Suppressor macrophage treated with lipopolysaccharide for 1 hour (primary cell): ENCODE data around the gene CUL4B.
"Not testable (repeated sequence)": the region's sequence is repeated elsewhere in the genome, so short reads cannot be mapped to it uniquely, and the experiment has no call there.

Source experiments
- DNase-seq, 3 donors: peaks; one replicate each; pipeline ENCODE4 v3.0.0-alpha.2; 2020 to 2022

The CUL4B gene

GRCh38 chrX:120517936-120518335, 42.8 kb downstream of the CUL4B start:
- no peak for DNase-seq

- peak in 2 of 3 donors; percentile 15 to 17 for DNase-seq
Observed at GRCh38 chrX:120514236-120514635, 46.5 kb downstream of the CUL4B start.

GRCh38 chrX:120512627-120513026, 48.1 kb downstream of the CUL4B start:
- no peak for DNase-seq

- DNase-seq: no peak
Observed at GRCh38 chrX:120512222-120512621, 48.5 kb downstream of the CUL4B start.

GRCh38 chrX:120504569-120504968, 56.2 kb downstream of the CUL4B start:
- no peak for DNase-seq

GRCh38 chrX:120499301-120500072, 61.3 kb downstream of the CUL4B start:
- peak in 1 of 3 donors; percentile 13 for DNase-seq

GRCh38 chrX:120490119-120490518, 70.6 kb downstream of the CUL4B start:
- DNase-seq: not testable (repeated sequence)

- no peak for DNase-seq
Observed at GRCh38 chrX:120486786-120487185, 74.0 kb downstream of the CUL4B start.

- peak; percentile 77 to 87 (median 80) for DNase-seq
Observed at GRCh38 chrX:120485638-120486520, 74.9 kb downstream of the CUL4B start.

GRCh38 chrX:120485315-120485637, 75.5 kb downstream of the CUL4B start:
- no peak for DNase-seq

GRCh38 chrX:120477453-120477852, 83.3 kb downstream of the CUL4B start:
- no peak for DNase-seq

GRCh38 chrX:120476714-120477113, 84.0 kb downstream of the CUL4B start:
- DNase-seq: no peak

GRCh38 chrX:120475447-120475846, 85.3 kb downstream of the CUL4B start:
- peak; percentile 27 to 40 (median 33) for DNase-seq
